ENCODE data around the gene EFTUD2. TPM values are rescaled to one million over a fixed set of nuclear protein-coding genes. Genes with fewer than 3 reads are reported as not detected.

Gene EFTUD2
- total RNA-seq, 4 donors from 2014 or later, result 65.0 to 116 (median 81.3) TPM

- H3K27me3 ChIP-seq, result no peaks in the 10 kb centered on the region
- no peaks in the 10 kb centered on the region for H3K36me3 ChIP-seq
- ATAC-seq, result no peak
- H3K4me3 ChIP-seq, result no peak overlapping the region
- no peak for DNase-seq
- no peaks in the 10 kb centered on the region for H3K9me3 ChIP-seq
- TF ChIP-seq CTCF (IDR thresholded peaks at IDR 0.05 in 4 of 5, conservative IDR thresholded peaks at IDR 0.05 in 1 of 5) (no peak), POLR2A (IDR thresholded peaks at IDR 0.05) (no peak)
- in situ Hi-C loops (cut with MboI; ENCODE audit: low sequenced_read_pairs in 4 of 4) (no loop called here), intact Hi-C loops (cut with DNase I; ENCODE audit: low total_unique reads) (no loop called here)
- no peak overlapping the region for H3K27ac ChIP-seq
- H3K4me1 ChIP-seq, result peaks cover 0 to 3% of the 10 kb centered on the region in 2 donors
Measured at GRCh38 chr17:44933824-44934744, 34.8 kb upstream of the EFTUD2 start.

GRCh38 chr17:44932787-44933097 lies 33.5 kb upstream of the EFTUD2 start:
- intact Hi-C loops (cut with DNase I; ENCODE audit: low total_unique reads), result no loop called here
- no peak overlapping the region for H3K27ac ChIP-seq

GRCh38 chr17:44932096-44932786 lies 33.0 kb upstream of the EFTUD2 start:
- intact Hi-C loops (cut with DNase I; ENCODE audit: low total_unique reads), result no loop called here
- Histone ChIP-seq H3K4me1 (peaks cover 0 to 6% of the 10 kb centered on the region in 2 donors), H3K4me3 (no peak overlapping the region), H3K27ac (no peak overlapping the region), H3K36me3 (no peaks in the 10 kb centered on the region), H3K9me3 (no peaks in the 10 kb centered on the region), H3K27me3 (no peaks in the 10 kb centered on the region)
- in situ Hi-C loops (cut with MboI; ENCODE audit: low sequenced_read_pairs in 4 of 4), result no loop called here
- DNase-seq (no peak), ATAC-seq (no peak)
- no peak for TF ChIP-seq POLR2A (IDR thresholded peaks at IDR 0.05)
- no peak for TF ChIP-seq CTCF (IDR thresholded peaks at IDR 0.05 in 4 of 5, conservative IDR thresholded peaks at IDR 0.05 in 1 of 5)

More at GRCh38 chr17:44932787-44933097, 33.5 kb upstream of the EFTUD2 start:
- Histone ChIP-seq H3K4me3 (no peak overlapping the region), H3K27me3 (no peaks in the 10 kb centered on the region), H3K9me3 (no peaks in the 10 kb centered on the region), H3K4me1 (peaks cover 0 to 6% of the 10 kb centered on the region in 2 donors), H3K36me3 (no peaks in the 10 kb centered on the region)
- no peak for ATAC-seq
- no peak for TF ChIP-seq CTCF (IDR thresholded peaks at IDR 0.05 in 4 of 5, conservative IDR thresholded peaks at IDR 0.05 in 1 of 5)
- TF ChIP-seq POLR2A (IDR thresholded peaks at IDR 0.05), result no peak
- no peak for DNase-seq
- in situ Hi-C loops (cut with MboI; ENCODE audit: low sequenced_read_pairs in 4 of 4), result no loop called here

- no peaks in the 10 kb centered on the region for H3K9me3 ChIP-seq
- DNase-seq, result no peak
- TF ChIP-seq POLR2A (IDR thresholded peaks at IDR 0.05) (no peak), CTCF (IDR thresholded peaks at IDR 0.05 in 4 of 5, conservative IDR thresholded peaks at IDR 0.05 in 1 of 5) (no peak)
- no peak overlapping the region for H3K4me3 ChIP-seq
- peaks cover 0 to 6% of the 10 kb centered on the region in 2 donors for H3K4me1 ChIP-seq
- ATAC-seq, result no peak
- in situ Hi-C loops (cut with MboI; ENCODE audit: low sequenced_read_pairs in 4 of 4) (no loop called here), intact Hi-C loops (cut with DNase I; ENCODE audit: low total_unique reads) (no loop called here)
- no peak overlapping the region for H3K27ac ChIP-seq
- H3K27me3 ChIP-seq, result no peaks in the 10 kb centered on the region
- no peaks in the 10 kb centered on the region for H3K36me3 ChIP-seq
Measured at GRCh38 chr17:44931376-44931775, 32.1 kb upstream of the EFTUD2 start.

All from gastrocnemius medialis (tissue), 4 donors.